IPS DF 4.7 (cell line): ENCODE data around the gene BRMS1.
"Not testable (repeated sequence)": the region's sequence is repeated elsewhere in the genome, so short reads cannot be mapped to it uniquely, and the experiment has no call there.

Experiments used
- DNase-seq: peaks from one replicate; pipeline ENCODE4 v3.0.0-alpha.2; 2013; ENCODE audit warnings: low spot score; ENCODE audit errors: extremely low read depth

BRMS1 gene

GRCh38 chr11:66363187-66363601 is 18.3 kb upstream of the BRMS1 start:
- DNase-seq = no peak

- no peak for DNase-seq
Measured at GRCh38 chr11:66362481-66363147, 17.7 kb upstream of the BRMS1 start.

GRCh38 chr11:66361502-66361941 is 16.6 kb upstream of the BRMS1 start:
- DNase-seq = no peak

- no peak for DNase-seq
Measured at GRCh38 chr11:66360406-66361073, 15.6 kb upstream of the BRMS1 start.

GRCh38 chr11:66359662-66360087 is 14.8 kb upstream of the BRMS1 start:
- no peak for DNase-seq

- DNase-seq = not testable (repeated sequence)
Measured at GRCh38 chr11:66350560-66351235, 5.8 kb upstream of the BRMS1 start.

GRCh38 chr11:66349084-66349386 is 4.1 kb upstream of the BRMS1 start:
- no peak for DNase-seq

- DNase-seq = no peak
Measured at GRCh38 chr11:66347425-66348276, 2.7 kb upstream of the BRMS1 start, which contains the start of gene B4GAT1. Gene B4GAT1, minus strand, starts transcription at chr11:66347629. Its CDS starts 84 bp downstream, at chr11:66347545.

- DNase-seq = no peak
Measured at GRCh38 chr11:66346476-66347424, 1.8 kb upstream of the BRMS1 start.

GRCh38 chr11:66345316-66345649 is 379 bp upstream of the BRMS1 start:
- DNase-seq = no peak

GRCh38 chr11:66343176-66343575 is 1.7 kb downstream of the BRMS1 start:
- DNase-seq = no peak

GRCh38 chr11:66341502-66342126 is 3.3 kb downstream of the BRMS1 start:
- no peak for DNase-seq

GRCh38 chr11:66340596-66341501 is 4.1 kb downstream of the BRMS1 start:
- no peak for DNase-seq

- no peak for DNase-seq
Measured at GRCh38 chr11:66339686-66340483, 5.0 kb downstream of the BRMS1 start.

GRCh38 chr11:66339162-66339675 is 5.7 kb downstream of the BRMS1 start:
- DNase-seq = no peak

- DNase-seq = no peak
Measured at GRCh38 chr11:66338276-66339161, 6.4 kb downstream of the BRMS1 start.
